ENCODE results near the gene EPHB1.
A peak's percentile ranks its signal among the peaks of the same experiment; 100 is the strongest.
"Not testable (repeated sequence)": the region's sequence is repeated elsewhere in the genome, so short reads cannot be mapped to it uniquely, and the experiment has no call there.

The EPHB1 gene

DNA sequence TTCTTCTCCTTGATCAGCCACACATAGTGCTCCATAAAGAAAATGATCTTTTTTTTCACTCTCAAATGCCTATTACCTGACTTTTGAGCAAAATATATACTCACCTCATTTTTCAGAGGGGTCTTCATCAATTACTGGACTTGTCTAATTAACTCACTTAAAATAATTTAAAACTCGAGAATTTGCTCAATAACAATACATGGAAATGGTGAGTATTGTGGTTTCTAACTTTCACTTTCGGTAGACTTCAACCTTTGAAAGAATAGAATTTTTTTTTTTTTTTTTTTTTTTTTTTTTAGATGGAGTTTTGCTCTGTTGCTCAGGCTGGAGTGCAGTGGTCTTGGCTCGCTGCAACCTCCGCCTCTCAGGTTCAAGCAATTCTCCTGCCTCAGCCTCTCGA, 17.7 kb upstream of the EPHB1 start:
- no peak for DNase-seq (ENCODE audit: low spot score)

DNA sequence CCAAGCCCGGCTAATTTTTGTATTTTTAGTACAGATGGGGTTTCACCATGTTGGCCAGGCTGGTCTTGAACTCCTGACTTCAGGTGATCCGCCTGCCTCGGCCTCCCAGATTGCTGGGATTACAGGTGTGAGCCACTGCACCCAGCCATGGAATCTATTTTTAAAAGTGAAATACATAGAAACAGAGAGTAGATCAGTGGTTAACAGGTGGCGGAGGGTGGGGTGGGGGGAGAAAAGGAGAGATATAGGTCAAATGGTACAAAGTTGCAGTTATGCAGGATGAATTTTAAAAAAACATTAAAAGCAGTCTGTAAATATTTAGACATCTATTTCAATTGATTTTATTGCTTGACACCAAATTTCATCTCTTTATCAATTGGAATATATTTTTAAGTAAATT, 6.8 kb upstream of the EPHB1 start:
- not testable (repeated sequence) for DNase-seq (ENCODE audit: low spot score)

- no peak for DNase-seq (ENCODE audit: low spot score)
These were observed 5.0 kb upstream of the EPHB1 start for GRCh38 chr3:134790065-134790464.

DNA sequence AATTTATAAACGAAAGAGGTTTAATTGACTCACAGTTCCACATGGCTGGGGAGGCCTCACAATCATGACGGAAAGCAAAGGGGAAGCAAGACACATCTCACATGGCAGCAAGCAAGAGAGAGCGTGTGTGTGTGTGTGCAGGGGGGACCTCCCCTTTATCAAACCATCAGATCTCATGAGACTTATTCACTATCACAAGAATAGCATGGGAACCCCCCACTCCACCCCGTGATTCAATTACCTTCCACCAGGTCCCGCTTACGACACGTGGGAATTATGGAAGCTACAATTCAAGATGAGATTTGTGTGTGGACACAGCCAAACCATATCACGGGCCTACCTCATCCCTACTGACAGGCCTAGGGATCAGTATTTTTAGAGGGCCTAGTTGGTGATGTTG, 3.1 kb upstream of the EPHB1 start:
- DNase-seq (ENCODE audit: low spot score), result no peak

DNA sequence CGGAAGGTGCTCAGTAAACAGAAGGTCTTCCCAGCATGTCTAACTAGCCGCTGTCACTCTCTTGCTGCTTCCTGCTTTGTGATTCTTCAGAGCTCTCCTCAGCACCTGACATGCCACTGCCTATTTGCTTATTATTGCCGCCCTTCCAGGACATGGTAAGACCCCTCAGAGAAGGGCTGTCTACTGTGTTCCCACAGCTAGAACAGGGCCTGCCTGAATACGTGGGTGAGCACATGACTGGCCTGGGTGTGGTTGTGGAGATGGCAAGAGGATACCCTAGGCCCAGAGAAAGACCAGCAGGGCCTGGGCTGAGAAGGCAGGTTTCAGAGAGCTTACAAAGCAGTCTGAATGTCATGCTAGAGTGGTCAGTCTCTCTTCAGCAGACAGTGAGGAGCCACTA, 2.4 kb upstream of the EPHB1 start:
- DNase-seq (ENCODE audit: low spot score), result no peak

DNA sequence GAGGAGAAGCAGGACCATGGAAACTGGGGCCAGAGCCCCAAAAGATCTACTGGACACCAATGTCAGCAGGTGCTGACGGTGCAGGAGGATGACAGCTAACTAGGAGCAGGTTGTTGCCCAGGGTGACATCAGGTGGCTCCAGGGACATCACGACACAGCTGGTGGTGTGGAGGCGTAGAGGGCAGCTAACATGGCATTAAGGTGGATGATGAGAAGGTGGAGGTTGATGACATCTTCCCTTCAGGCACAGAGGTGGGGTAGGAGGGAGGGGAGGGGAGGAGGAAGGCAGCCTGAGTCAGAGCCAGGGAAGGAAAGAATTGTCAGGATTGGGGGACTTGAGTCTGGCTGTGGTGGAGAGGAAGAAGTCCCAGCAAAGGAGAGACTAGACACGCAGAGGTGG, 1.5 kb upstream of the EPHB1 start:
- DNase-seq (ENCODE audit: low spot score), result no peak

DNA sequence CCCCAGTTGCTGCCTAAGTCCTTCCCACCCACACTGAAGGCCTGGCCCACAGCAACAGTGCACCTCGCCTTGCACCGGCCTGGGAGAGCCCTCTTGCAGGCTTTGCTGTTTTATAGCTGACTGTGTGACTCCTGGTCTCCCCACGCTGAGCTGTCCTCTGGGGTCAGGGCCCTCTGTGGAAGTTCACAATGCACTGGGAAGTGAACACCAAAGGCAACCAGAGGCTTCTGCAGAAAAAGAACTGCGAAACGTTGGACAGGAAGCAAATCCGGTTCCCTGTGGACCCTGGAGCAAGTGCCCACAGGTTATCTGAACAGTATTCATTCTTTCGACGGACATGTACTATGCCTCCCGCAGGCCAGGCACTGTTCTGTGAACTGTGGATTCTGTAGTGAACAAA, 737 bp upstream of the EPHB1 start:
- no peak for DNase-seq (ENCODE audit: low spot score)

DNA sequence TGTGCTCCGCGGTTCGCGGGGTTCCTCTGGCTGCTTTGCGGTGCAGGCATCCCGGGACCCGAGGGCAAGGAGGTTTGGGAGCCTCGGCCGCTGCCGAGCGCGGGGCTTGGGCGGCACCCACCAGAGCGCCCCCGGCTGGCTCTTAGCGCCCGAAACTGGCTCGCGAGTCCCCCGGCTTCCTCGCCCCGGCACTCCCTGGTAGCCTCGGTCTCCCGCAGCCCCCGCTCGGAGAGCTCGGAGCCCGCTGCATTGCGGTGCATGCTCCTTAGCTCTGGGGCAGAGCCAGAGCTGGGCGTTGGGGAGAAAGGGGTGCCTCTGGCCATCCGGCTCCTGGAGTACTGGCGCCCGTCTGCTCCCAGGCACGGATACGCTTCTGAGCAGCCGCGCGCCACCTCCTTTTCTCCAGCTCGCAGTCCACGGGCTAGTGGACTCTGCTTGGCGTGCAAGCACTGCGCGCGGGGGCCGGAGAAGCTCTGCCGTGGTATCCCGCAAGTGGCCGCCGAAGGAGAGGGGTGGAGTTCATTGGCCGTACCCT, 753 bp downstream of the EPHB1 start:
- no peak for DNase-seq (ENCODE audit: low spot score)

DNA sequence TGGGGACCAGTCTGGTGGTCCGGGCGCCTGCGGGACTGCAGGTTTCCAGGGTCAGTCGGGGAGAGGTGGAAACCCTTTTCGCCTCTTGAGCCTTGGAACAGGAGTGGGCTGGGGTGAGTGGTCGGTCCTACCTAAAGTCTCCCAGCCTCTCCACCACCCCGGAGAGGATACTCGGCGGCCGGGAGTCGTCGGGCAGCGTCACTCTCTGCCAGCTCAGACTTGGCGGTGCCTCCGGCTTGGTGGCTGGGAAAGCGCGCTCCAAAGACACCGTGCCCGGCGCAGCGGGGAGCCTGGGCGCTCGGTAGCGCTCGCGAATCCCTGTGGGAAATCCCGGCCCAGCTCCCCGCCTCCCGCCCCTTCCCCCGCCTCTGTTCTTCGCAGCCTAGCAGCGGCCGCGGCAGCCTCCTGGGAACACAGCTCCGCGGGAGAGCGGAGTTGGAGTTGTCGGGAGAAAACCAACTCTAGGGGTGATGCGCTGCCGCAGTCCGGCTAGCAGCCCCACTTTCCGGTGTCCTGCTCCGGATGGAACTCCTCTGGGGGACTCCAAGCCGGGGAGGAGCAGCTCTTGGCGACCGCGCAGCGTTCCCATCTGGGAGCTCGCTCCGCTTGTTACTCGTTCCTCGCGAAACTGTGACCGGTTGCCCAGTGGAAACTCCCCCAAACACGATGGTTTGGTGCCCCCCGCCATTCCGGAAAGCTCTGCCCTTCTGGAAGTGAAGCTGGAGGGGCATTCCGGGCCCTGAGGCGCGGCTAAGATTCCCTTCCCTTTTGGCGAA, 1.4 kb downstream of the EPHB1 start:
- DNase-seq (ENCODE audit: low spot score), result no peak

- no peak for DNase-seq (ENCODE audit: low spot score)
These were observed 2.1 kb downstream of the EPHB1 start for GRCh38 chr3:134797057-134797740.

GRCh38 chr3:134797741-134798451, 2.8 kb downstream of the EPHB1 start:
- no peak for DNase-seq (ENCODE audit: low spot score)

- no peak for DNase-seq (ENCODE audit: low spot score)
These were observed 3.7 kb downstream of the EPHB1 start for GRCh38 chr3:134798681-134799311.

- DNase-seq (ENCODE audit: low spot score), result no peak
These were observed 4.3 kb downstream of the EPHB1 start for GRCh38 chr3:134799393-134799792.

GRCh38 chr3:134801204-134801958, 6.3 kb downstream of the EPHB1 start:
- no peak for DNase-seq (ENCODE audit: low spot score)

DNA sequence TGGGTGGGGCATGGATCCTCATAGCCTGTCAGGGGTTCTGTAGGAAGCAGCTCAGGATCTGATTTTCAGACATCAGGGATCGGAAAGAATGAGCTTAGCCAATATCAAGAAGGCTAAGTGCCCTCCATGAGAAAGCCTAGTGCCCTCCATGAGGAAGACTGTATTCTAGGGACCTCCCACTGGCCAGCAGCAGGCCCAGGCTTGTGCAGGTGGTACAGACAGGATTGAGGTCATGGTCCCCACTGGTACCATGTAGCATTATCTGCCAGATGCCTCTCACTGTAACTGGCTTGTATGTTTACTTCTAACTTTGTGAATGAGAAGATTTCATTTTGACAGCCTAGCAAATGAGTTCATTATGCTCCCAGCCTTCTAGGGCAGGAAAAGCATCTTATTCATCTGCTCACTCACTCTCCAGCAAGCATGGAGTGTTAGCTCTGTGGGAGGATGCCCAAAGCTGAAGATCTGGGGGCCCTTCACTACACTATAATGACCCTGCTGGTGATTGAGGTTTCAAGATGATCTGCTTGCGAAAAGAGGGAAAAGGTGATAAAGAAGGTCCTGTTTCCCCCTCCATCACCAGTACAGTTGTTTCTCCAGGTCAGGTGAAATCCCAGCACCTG, 7.5 kb downstream of the EPHB1 start:
- no peak for DNase-seq (ENCODE audit: low spot score)

DNA sequence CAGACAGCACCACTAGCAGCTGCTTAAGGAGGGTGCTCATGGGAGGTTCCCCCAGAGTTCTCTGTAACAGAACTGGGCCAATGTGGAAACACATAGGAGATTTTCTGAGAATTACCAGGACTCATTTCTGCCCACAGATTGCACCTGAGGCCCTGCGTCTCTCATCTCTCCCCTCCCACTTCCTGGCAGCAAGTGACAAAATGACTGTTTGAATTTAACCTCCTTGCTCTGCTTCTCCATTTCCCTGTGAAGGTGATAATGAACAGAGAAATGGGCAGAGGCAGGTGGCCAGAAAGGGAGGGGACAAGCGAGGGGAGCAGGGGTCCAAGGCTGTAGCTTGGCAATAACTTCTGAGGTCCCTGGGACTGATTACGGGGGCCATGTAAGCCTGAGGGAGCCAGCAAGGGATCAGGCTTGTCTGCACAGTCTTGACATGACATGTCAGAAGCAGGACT, 8.0 kb downstream of the EPHB1 start:
- peak; percentile 10 for DNase-seq (ENCODE audit: low spot score)

DNA sequence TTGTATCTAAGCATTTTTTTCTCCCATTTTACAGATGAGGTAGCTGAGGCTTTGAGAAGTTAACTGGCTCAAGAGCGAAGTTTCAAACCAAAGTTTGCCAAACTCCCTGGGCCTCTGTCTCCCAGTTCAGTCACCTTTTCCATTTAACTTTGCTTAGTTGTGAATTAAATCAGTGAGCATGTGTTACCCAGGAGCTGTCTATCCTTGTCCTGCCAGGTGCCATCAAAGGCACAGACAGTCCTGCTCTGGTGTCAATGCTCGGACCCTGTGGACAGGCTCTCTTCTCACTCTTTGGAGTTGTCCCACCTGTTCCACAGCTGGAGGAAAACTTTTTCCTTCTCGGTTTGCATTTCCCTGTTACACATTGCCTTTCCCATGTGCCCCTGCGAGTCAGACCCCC, 8.6 kb downstream of the EPHB1 start:
- no peak for DNase-seq (ENCODE audit: low spot score)

DNA sequence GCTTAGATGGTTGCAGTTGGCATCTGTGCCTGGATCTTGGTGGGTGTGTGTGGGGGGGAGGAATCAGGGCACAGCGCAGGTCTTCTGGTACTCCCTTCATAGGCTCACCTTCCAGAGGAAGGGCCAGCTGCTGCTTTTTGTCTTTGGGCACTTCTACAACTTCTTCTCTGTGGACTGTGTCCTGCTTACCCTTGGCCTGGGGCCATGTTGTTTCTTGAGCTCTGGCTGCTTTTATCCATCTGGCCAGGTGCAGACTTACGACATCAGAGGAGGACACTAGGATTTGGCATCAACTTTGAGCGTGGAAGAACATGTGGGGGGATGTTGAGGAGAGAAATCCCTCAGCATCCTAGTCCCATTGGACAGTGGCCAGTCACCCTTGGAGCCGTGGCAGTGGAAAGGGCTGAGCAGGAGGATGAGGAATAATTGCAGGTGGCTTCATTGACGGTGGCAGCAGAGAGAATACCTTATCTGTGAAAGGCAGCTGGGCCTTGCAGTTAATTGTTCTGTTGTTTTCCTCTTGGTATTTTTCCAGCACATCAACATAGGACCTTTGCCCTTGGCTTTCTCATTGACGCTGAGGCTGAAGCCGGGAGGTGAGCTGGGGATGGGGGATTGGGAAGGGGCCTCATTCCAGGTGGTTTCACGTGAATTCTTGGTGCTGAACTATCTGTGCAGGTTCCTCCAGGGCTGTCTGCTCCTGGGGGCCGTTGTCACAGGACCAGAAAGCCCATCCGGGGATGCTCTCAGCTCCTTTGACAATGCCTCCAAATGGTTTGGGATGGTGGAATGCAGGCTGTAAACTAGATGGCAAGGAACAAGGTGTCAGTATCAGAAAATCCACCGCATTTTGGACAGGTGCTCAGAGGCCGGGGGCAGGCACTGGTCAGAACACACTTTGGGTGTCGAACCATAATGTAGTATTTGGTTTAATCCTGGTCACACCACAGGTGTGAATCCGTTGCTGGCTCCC, 9.7 kb downstream of the EPHB1 start:
- no peak for DNase-seq (ENCODE audit: low spot score)

DNA sequence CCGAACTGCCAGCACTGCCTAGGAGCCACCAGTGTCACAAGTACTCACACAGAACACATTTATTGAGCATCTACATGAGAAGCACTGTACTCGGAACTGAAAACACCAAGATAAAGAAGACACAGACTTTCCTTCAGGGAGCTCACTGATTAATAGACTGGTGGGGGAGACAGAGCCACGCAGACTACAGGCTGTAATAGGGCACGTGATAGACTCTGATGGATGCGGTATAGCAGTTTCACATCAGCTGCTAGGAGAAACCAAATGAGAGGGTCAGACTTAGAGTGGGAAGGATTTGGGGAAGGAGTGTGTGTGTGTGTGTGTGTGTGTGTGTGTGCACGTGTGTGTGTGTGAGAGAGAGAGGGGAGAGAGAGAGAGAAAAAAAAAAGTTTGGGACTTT, 12.1 kb downstream of the EPHB1 start:
- DNase-seq (ENCODE audit: low spot score), result no peak

GRCh38 chr3:134808835-134809234, 13.8 kb downstream of the EPHB1 start:
- DNase-seq (ENCODE audit: low spot score), result no peak
